8988T (cell line): ENCODE measurements around the gene CYRIA.

Experiments used
- DNase-seq: peaks from one replicate; pipeline ENCODE4 v3.0.0; 2011

The CYRIA gene

GRCh38 chr2:16666449-16666801 lies 791 bp upstream of the CYRIA start:
- no peak for DNase-seq

- peak; percentile 29 for DNase-seq
Measured at GRCh38 chr2:16664809-16665747, 556 bp downstream of the CYRIA start.

GRCh38 chr2:16664052-16664731 lies 1.4 kb downstream of the CYRIA start:
- no peak for DNase-seq

GRCh38 chr2:16663121-16663905 lies 2.3 kb downstream of the CYRIA start:
- no peak for DNase-seq

- DNase-seq = no peak
Measured at GRCh38 chr2:16661936-16662839, 3.4 kb downstream of the CYRIA start.

- no peak for DNase-seq
Measured at GRCh38 chr2:16661526-16661925, 4.1 kb downstream of the CYRIA start.

- DNase-seq = no peak
Measured at GRCh38 chr2:16660556-16660955, 5.1 kb downstream of the CYRIA start.

GRCh38 chr2:16660114-16660513 lies 5.5 kb downstream of the CYRIA start:
- no peak for DNase-seq

- DNase-seq = no peak
Measured at GRCh38 chr2:16658076-16658739, 7.4 kb downstream of the CYRIA start.

GRCh38 chr2:16657671-16658070 lies 8.0 kb downstream of the CYRIA start:
- DNase-seq = no peak

GRCh38 chr2:16656784-16657391 lies 8.7 kb downstream of the CYRIA start:
- no peak for DNase-seq

- DNase-seq = no peak
Measured at GRCh38 chr2:16655905-16656642, 9.6 kb downstream of the CYRIA start.

- DNase-seq = no peak
Measured at GRCh38 chr2:16655445-16655837, 10.2 kb downstream of the CYRIA start.

GRCh38 chr2:16654833-16655444 lies 10.7 kb downstream of the CYRIA start:
- no peak for DNase-seq

- DNase-seq = no peak
Measured at GRCh38 chr2:16653799-16654198, 11.8 kb downstream of the CYRIA start.

GRCh38 chr2:16653083-16653375 lies 12.6 kb downstream of the CYRIA start:
- DNase-seq = no peak

GRCh38 chr2:16652296-16653082 lies 13.1 kb downstream of the CYRIA start:
- DNase-seq = no peak

GRCh38 chr2:16650287-16651249 lies 15.1 kb downstream of the CYRIA start:
- no peak for DNase-seq
